ENCODE results near the gene TBC1D19. TPM values are rescaled to one million over a fixed set of nuclear protein-coding genes. Genes with fewer than 3 reads are reported as not detected.

Gene TBC1D19
- total RNA-seq, 4 donors from 2014 or later, result 4.3 to 78.4 (median 6.2) TPM

- H3K9me3 ChIP-seq, result no peaks in the 10 kb centered on the region
- H3K27me3 ChIP-seq, result no peaks in the 10 kb centered on the region
- no peak overlapping the region for H3K4me3 ChIP-seq
- H3K4me1 ChIP-seq, result no peaks in the 10 kb centered on the region
- no peak for DNase-seq
- no peak for TF ChIP-seq CTCF (IDR thresholded peaks at IDR 0.05)
- no peak for TF ChIP-seq POLR2A (IDR thresholded peaks at IDR 0.05)
- H3K36me3 ChIP-seq, result no peaks in the 10 kb centered on the region
- no peak overlapping the region for H3K27ac ChIP-seq
Observed at GRCh38 chr4:26772096-26772873, 188.4 kb downstream of the TBC1D19 start.

GRCh38 chr4:26779224-26779623 is 195.3 kb downstream of the TBC1D19 start:
- Histone ChIP-seq H3K36me3 (no peaks in the 10 kb centered on the region), H3K4me1 (no peaks in the 10 kb centered on the region), H3K27ac (no peak overlapping the region), H3K27me3 (no peaks in the 10 kb centered on the region), H3K4me3 (no peak overlapping the region), H3K9me3 (no peaks in the 10 kb centered on the region)
- TF ChIP-seq POLR2A (IDR thresholded peaks at IDR 0.05) (no peak), CTCF (IDR thresholded peaks at IDR 0.05) (no peak)
- no peak for DNase-seq

- H3K27me3 ChIP-seq, result no peaks in the 10 kb centered on the region
- H3K4me3 ChIP-seq, result no peak overlapping the region
- no peak for DNase-seq
- no peak for TF ChIP-seq CTCF (IDR thresholded peaks at IDR 0.05)
- TF ChIP-seq POLR2A (IDR thresholded peaks at IDR 0.05), result no peak
- no peak overlapping the region for H3K27ac ChIP-seq
- no peaks in the 10 kb centered on the region for H3K4me1 ChIP-seq
- no peaks in the 10 kb centered on the region for H3K9me3 ChIP-seq
- no peaks in the 10 kb centered on the region for H3K36me3 ChIP-seq
Observed at GRCh38 chr4:26779674-26780073, 195.8 kb downstream of the TBC1D19 start.

- TF ChIP-seq CTCF (IDR thresholded peaks at IDR 0.05) (no peak), POLR2A (IDR thresholded peaks at IDR 0.05) (no peak)
- no peak for DNase-seq
- Histone ChIP-seq H3K27me3 (no peaks in the 10 kb centered on the region), H3K36me3 (no peaks in the 10 kb centered on the region), H3K4me3 (no peak overlapping the region), H3K4me1 (no peaks in the 10 kb centered on the region), H3K9me3 (no peaks in the 10 kb centered on the region), H3K27ac (no peak overlapping the region)
Observed at GRCh38 chr4:26780539-26780938, 196.7 kb downstream of the TBC1D19 start.

- no peak for DNase-seq
- no peak overlapping the region for H3K27ac ChIP-seq
- TF ChIP-seq POLR2A (IDR thresholded peaks at IDR 0.05) (no peak), CTCF (IDR thresholded peaks at IDR 0.05) (no peak)
Observed at GRCh38 chr4:26782168-26782829, 198.4 kb downstream of the TBC1D19 start.

More at GRCh38 chr4:26782168-26782829, 198.4 kb downstream of the TBC1D19 start:
- H3K4me1 ChIP-seq, result peaks cover 0 to 3% (median 0%) of the 10 kb centered on the region in 4 donors
- H3K4me3 ChIP-seq, result no peak overlapping the region
- H3K27me3 ChIP-seq, result no peaks in the 10 kb centered on the region
- no peaks in the 10 kb centered on the region for H3K9me3 ChIP-seq
- no peaks in the 10 kb centered on the region for H3K36me3 ChIP-seq
